Neural cell (in vitro differentiated cells): ENCODE data around the gene NFIX. TPM values are rescaled to one million over a fixed set of nuclear protein-coding genes. Genes with fewer than 3 reads are reported as not detected.

Experiments
- H2AFZ ChIP-seq: fragments of 200-600, 300-800 bp; sonication (generic), shearing (Covaris generic); 2 replicates; pipeline ENCODE4 v1.6.0; 2014; ENCODE audit warnings: low read depth, mild to moderate bottlenecking, antibody characterized with exemption, low read length, moderate library complexity
- H3F3A ChIP-seq: fragments of 200-600 bp; shearing (Covaris generic); 2 replicates; pipeline ENCODE4 v1.6.1; 2016; ENCODE audit warnings: mild to moderate bottlenecking, moderate library complexity, mixed read lengths, antibody characterized with exemption, low read length; ENCODE audit not compliant: insufficient read depth, poor library complexity, severe bottlenecking
- H3K27ac ChIP-seq: fragments of 200-600, 300-800 bp; sonication (generic), shearing (Covaris generic); 2 replicates; pipeline ENCODE4 v1.5.1; 2014; ENCODE audit warnings: mild to moderate bottlenecking, low read length, moderate library complexity
- H3K27me3 ChIP-seq: fragments of 300-800, 200-600 bp; sonication (generic), shearing (Covaris generic); 2 replicates; pipeline ENCODE4 v1.6.0; 2014; ENCODE audit warnings: mild to moderate bottlenecking, low read depth, low read length, moderate library complexity; ENCODE audit not compliant: insufficient read depth
- H3K36me3 ChIP-seq: fragments of 300-800, 200-600 bp; sonication (generic), shearing (Covaris generic); 2 replicates; pipeline ENCODE4 v1.5.1; 2014; ENCODE audit warnings: mild to moderate bottlenecking, antibody characterized with exemption, low read length, moderate library complexity; ENCODE audit not compliant: insufficient read depth
- H3K4me2 ChIP-seq: fragments of 300-800, 200-600 bp; sonication (generic), shearing (Covaris generic); 2 replicates; pipeline ENCODE4 v1.6.0; 2014; ENCODE audit warnings: mild to moderate bottlenecking, low read length
- H3K4me3 ChIP-seq: fragments of 300-800, 200-600 bp; sonication (generic), shearing (Covaris generic); 2 replicates; pipeline ENCODE4 v1.5.1; 2014; ENCODE audit warnings: mild to moderate bottlenecking, low read length, moderate library complexity
- H3K79me2 ChIP-seq: fragments of 200-600 bp; shearing (Covaris generic); replicated peaks from 2 replicates; pipeline ENCODE4 v1.6.0; 2014; ENCODE audit warnings: mild to moderate bottlenecking, low read length, moderate library complexity; ENCODE audit not compliant: insufficient read depth
- H3K9ac ChIP-seq: fragments of 300-800, 200-600 bp; sonication (generic), shearing (Covaris generic); 2 replicates; pipeline ENCODE4 v1.6.1; 2016; ENCODE audit warnings: mild to moderate bottlenecking, low read length, mixed read lengths
- H3K9me2 ChIP-seq: fragments of 200-600 bp; shearing (Covaris generic); 2 replicates; pipeline ENCODE4 v1.6.1; 2016; ENCODE audit warnings: mild to moderate bottlenecking, low read length, mixed read lengths; ENCODE audit not compliant: insufficient read depth
- H3K9me3 ChIP-seq: fragments of 200-600, 300-800 bp; sonication (generic), shearing (Covaris generic); 2 replicates; pipeline ENCODE4 v1.6.1; 2016; ENCODE audit warnings: mild to moderate bottlenecking, mixed run types, low read length, moderate library complexity, mixed read lengths
- H4K20me1 ChIP-seq: fragments of 200-600 bp; shearing (Covaris generic); 2 replicates; pipeline ENCODE4 v1.6.1; 2016; ENCODE audit warnings: mild to moderate bottlenecking, mixed run types; ENCODE audit not compliant: insufficient read depth
- EP300 ChIP-seq: fragments of 450-650 bp; conservative IDR thresholded peaks from 2 replicates; pipeline ENCODE4 v1.6.1; 2014; ENCODE audit warnings: antibody characterized with exemption, mild to moderate bottlenecking, moderate library complexity; ENCODE audit not compliant: poor library complexity, severe bottlenecking
- EZH2 ChIP-seq: fragments of 200-600, 300-800 bp; shearing (Covaris generic), sonication (generic); IDR thresholded peaks from 2 replicates; pipeline ENCODE4 v1.6.1; 2014; ENCODE audit warnings: antibody characterized with exemption, low read length, borderline replicate concordance, mild to moderate bottlenecking; ENCODE audit not compliant: insufficient read depth, poor library complexity, severe bottlenecking
- MXI1 ChIP-seq: fragments of 450-650 bp; conservative IDR thresholded peaks from 2 replicates; pipeline ENCODE4 v1.6.1; 2014; ENCODE audit warnings: antibody characterized with exemption, mild to moderate bottlenecking; ENCODE audit not compliant: poor library complexity, severe bottlenecking
- POLR2AphosphoS5 ChIP-seq: IDR thresholded peaks from 2 replicates; pipeline ENCODE4 v1.6.1; 2012
- RAD21 ChIP-seq: fragments of 450-650 bp; conservative IDR thresholded peaks from 2 replicates; pipeline ENCODE4 v1.6.1; 2014; ENCODE audit warnings: antibody characterized with exemption, mild to moderate bottlenecking, moderate library complexity
- REST ChIP-seq: IDR thresholded peaks from 2 replicates; pipeline ENCODE4 v1.6.1; 2012; ENCODE audit warnings: borderline replicate concordance
- SMC3 ChIP-seq: fragments of 450-650 bp; conservative IDR thresholded peaks from 2 replicates; pipeline ENCODE4 v1.6.1; 2014; ENCODE audit warnings: antibody characterized with exemption, mild to moderate bottlenecking, moderate library complexity; ENCODE audit not compliant: poor library complexity
- TAF1 ChIP-seq: IDR thresholded peaks from 2 replicates; pipeline ENCODE4 v1.6.1; 2012; ENCODE audit warnings: low read depth
- polyA plus RNA-seq: library from polyadenylated mRNA; depleted of rRNA; stranded (reverse); fragments of >200 nt; gene quantifications from 2 replicates; pipeline ENCODE4 v1.2.3, GENCODE V29; 2014
- TF ChIP-seq, protein P1 (sequence below): fragments of 450-650 bp; IDR thresholded peaks from 2 replicates; pipeline ENCODE4 v1.5.1; 2014; ENCODE audit warnings: antibody characterized with exemption, mild to moderate bottlenecking, moderate library complexity; ENCODE audit not compliant: poor library complexity, severe bottlenecking

Gene NFIX
- polyA plus RNA-seq, 1 donor from 2014 or later = not detected

DNA sequence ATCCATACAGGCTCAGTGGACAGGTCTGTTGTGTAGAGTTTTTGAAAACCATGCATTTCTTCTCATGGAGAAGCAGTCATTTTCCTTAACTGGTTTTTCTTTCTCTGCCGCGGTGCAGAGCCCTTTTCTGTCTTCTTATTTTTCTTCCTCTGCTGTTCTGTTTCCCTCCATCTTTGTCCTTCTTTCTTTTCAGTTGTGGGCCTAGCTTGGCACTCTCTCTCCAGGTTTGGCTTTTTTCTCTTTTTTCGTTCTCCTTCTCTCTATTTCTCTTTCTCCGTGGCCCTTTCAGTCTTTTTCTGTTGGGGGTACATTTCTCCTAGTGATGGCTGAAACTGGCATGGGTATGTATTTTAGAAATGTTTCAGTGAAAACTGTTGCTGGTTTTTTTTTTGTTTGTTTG, 24.1 kb downstream of the NFIX start:
- no peaks in the 10 kb centered on the region for H4K20me1 ChIP-seq
- H3K9me2 ChIP-seq = no peaks in the 10 kb centered on the region
- H3K4me3 ChIP-seq = no peak overlapping the region
- no peak overlapping the region for H3K4me2 ChIP-seq
- TF ChIP-seq RAD21 = no peak
- TF ChIP-seq MXI1 = no peak
- TF ChIP-seq REST = no peak
- TF ChIP-seq POLR2AphosphoS5 = no peak
- TF ChIP-seq EZH2 = no peak
- TF ChIP-seq SMC3 = no peak
- no peak overlapping the region for H3K9ac ChIP-seq
- no peaks in the 10 kb centered on the region for H3K9me3 ChIP-seq
- H3K27ac ChIP-seq = no peak overlapping the region
- H3K79me2 ChIP-seq = no peaks in the 10 kb centered on the region
- no peak overlapping the region for H2AFZ ChIP-seq
- H3K36me3 ChIP-seq = no peaks in the 10 kb centered on the region
- H3K27me3 ChIP-seq = peaks cover 100% of the 10 kb centered on the region
- H3F3A ChIP-seq = no peaks in the 10 kb centered on the region

GRCh38 chr19:13020002-13020414, 24.7 kb downstream of the NFIX start:
- TF ChIP-seq REST (no peak), POLR2AphosphoS5 (no peak), EP300 (no peak), TAF1 (no peak), RAD21 (no peak), EZH2 (no peak), MXI1 (no peak), SMC3 (no peak)
- TF ChIP-seq, protein P1, sequence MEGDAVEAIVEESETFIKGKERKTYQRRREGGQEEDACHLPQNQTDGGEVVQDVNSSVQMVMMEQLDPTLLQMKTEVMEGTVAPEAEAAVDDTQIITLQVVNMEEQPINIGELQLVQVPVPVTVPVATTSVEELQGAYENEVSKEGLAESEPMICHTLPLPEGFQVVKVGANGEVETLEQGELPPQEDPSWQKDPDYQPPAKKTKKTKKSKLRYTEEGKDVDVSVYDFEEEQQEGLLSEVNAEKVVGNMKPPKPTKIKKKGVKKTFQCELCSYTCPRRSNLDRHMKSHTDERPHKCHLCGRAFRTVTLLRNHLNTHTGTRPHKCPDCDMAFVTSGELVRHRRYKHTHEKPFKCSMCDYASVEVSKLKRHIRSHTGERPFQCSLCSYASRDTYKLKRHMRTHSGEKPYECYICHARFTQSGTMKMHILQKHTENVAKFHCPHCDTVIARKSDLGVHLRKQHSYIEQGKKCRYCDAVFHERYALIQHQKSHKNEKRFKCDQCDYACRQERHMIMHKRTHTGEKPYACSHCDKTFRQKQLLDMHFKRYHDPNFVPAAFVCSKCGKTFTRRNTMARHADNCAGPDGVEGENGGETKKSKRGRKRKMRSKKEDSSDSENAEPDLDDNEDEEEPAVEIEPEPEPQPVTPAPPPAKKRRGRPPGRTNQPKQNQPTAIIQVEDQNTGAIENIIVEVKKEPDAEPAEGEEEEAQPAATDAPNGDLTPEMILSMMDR = no peak
- H3F3A ChIP-seq = no peaks in the 10 kb centered on the region
- H3K9me2 ChIP-seq = no peaks in the 10 kb centered on the region
- no peak overlapping the region for H3K4me3 ChIP-seq
- H3K9ac ChIP-seq = no peak overlapping the region
- H3K27me3 ChIP-seq = peaks cover 100% of the 10 kb centered on the region
- H3K27ac ChIP-seq = no peak overlapping the region
- no peaks in the 10 kb centered on the region for H3K79me2 ChIP-seq
- no peaks in the 10 kb centered on the region for H3K9me3 ChIP-seq
- no peaks in the 10 kb centered on the region for H4K20me1 ChIP-seq
- no peak overlapping the region for H2AFZ ChIP-seq
- no peak overlapping the region for H3K4me2 ChIP-seq
- H3K36me3 ChIP-seq = no peaks in the 10 kb centered on the region
